Activated T-cell treated with anti-CD3 and anti-CD28 coated beads for 1 hour (primary cell): ENCODE measurements around the gene CHSY3.

Source experiments
- DNase-seq: peaks from one replicate; pipeline ENCODE4 v3.0.0-alpha.2; 2020; ENCODE audit warnings: low read depth

CHSY3 gene

DNA sequence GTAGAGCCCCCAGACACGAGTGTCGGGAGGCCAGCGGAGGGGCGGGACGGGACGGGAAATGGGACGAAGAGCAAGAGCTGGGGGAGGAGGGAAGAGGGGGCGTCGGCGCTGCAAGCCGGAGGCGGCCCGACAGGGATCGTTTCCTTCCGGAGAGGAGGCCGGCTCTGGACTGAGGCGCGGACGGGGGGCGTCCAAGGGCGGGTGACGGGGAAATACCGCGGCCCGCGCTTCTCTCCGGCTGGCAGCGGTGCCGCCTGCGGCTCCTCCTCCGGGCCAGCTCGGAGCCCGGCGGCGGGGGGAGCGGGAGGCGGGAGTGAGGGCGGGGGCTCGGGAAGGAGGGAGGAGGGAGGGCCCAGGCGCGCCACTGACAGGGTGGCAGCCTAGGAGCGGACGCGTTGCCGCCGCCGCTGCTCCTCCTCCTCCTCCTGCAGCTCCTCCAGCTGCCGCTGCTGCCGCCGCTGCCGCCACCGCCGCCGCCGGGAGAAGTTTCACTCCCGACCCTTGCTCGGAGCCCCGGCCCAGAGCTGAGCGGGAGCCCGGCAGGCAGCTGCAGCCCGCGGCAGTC, at the start of gene CHSY3:
Gene CHSY3, plus strand, starts transcription at position 364 of the 565 bp plus-strand sequence.
- no peak for DNase-seq

DNA sequence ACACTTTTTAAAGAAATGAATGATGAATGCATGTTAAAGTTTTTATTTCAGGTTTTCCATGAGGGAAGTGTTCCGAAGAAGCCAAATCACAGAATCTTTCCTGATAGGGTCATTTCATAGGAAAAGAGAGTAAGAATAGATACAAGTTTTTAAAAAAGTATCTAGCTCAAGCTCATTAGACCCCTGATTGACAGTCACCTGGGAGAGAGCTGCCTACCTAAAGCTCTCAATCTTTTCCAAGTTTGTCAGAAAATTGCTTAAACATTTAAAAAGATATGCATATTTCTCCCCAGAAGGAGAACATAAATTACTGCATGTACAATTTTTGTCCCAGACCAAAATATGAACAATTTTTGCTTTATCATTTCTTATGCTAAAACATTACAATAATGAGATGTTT, 47.9 kb upstream of the CHSY3 start:
- no peak for DNase-seq

DNA sequence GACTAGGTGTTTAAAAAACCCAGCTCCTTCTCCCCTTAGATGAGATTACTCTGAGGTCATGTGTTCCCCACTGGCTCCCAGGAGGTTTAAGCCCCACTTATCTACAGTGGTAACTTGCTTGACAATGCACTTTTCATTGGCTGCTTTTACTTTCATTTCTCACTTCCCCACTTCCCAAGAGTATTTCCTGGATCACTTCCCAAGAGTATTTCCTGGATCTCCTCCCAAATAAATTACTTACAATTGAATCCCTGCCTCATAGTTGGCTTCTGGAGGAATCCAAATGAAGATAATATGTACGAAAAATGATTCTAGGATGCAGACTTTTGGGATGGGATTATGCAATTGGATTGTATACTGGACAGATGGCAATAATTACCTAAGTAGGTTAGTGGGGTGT, 47.1 kb upstream of the CHSY3 start:
- no peak for DNase-seq

DNA sequence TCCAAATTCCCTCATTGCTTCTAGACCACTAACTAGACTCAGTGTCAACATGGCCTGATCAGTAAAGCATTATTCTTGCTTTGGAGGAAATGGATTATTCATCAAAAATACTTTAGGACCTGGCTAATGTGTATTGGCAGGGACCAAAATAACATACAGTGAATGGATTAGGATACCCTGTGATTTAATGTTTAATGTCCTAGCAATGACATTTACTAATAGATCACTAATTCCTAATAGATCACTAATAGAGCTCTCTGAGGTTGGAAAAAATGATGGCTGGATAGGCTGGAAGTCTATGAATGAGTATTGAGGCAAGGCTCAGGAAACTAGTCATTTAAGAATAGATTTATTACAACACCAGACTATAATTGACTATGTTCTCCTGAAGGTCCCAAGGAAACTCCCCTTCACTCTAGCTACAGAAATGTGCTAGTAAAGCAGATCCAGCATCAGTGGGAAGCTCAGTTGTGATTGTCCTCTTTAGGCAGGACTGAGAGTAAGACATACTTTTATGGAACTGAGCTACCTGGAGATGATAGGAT, 46.1 kb upstream of the CHSY3 start:
- no peak for DNase-seq

DNA sequence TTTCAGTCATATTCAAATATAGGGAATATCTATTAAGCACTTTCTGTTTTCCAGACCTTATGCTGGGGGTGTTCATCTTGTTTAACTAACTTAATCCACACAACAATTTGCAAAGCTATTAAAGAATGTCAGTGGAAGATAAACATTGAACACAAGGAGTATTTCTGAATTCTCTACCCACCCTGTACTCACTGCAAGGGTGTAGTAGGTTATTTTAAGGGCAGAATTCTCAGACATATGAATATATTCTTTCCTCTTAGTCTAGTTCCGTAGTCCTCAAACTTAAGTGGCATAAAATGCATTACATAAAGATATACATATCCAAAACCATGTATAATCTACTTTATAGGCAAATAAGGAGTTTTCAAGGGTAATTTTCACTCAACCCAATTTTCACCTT, 19.9 kb upstream of the CHSY3 start:
- DNase-seq, result no peak

DNA sequence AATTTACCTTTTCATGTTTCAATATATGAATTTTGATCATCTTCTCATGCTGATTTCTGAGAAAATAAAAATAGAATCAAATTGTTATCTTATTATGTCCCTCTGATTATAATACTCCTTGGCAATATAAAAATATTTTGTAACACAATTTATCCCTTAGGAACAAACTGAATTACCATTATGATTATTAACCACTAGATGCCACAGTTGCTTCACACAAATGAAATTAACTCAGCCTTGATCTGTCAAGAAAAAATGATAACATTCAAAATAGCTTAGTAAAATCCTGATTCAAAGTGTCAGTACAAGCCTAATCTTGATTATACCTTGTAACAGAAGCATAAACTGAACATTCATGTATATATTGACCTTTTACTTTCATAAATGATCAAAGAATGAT, 4.8 kb upstream of the CHSY3 start:
- DNase-seq, result no peak

DNA sequence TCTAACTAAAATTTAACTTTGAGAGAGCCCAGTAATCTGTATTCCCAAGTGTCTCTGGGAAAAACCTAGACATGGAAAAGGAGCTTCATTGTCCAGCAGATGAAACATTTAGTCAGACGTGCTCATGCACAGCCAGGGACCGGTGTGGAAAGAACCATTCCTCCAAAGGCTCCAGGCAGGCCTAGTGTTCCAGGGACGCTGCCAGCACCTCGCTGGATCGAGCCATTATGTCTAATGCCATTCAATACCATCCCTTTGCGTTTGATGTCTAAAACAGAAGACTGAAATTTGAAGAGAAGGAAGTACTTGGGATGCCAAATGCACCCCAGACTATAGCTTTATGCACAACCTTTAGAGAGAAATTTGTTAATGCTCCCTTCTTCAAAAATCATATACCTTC, 1.4 kb upstream of the CHSY3 start:
- DNase-seq, result no peak

DNA sequence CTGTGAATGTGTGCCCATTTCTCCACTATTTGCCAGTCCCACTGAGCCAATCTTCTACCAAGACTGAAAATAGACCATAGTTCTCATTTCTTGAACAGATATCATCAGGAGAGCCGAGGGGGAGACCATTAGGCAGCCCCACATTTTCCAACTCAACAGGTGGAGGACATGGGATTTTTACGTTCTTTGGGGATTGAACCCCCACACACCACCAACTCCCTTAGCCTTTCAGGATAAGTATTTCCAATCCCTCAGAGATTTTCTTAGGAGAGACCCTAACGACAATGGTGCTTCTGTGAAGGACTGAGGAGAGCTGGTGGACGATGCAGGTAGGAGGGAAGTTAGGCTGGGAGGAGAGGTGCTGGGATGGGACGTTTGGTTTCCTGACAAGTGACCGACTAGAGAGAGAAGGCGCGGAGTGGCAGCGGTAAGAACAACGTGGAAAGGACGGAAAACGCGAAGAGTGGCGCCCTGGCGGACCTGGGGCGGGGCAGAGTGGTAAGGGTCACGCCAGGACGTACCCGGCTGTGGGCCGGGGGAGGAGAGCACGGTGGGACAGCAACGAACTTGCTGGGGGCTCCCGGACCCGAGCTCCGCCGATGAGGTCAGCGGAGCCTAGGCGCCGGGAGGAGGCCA, 681 bp upstream of the CHSY3 start:
- DNase-seq, result no peak

DNA sequence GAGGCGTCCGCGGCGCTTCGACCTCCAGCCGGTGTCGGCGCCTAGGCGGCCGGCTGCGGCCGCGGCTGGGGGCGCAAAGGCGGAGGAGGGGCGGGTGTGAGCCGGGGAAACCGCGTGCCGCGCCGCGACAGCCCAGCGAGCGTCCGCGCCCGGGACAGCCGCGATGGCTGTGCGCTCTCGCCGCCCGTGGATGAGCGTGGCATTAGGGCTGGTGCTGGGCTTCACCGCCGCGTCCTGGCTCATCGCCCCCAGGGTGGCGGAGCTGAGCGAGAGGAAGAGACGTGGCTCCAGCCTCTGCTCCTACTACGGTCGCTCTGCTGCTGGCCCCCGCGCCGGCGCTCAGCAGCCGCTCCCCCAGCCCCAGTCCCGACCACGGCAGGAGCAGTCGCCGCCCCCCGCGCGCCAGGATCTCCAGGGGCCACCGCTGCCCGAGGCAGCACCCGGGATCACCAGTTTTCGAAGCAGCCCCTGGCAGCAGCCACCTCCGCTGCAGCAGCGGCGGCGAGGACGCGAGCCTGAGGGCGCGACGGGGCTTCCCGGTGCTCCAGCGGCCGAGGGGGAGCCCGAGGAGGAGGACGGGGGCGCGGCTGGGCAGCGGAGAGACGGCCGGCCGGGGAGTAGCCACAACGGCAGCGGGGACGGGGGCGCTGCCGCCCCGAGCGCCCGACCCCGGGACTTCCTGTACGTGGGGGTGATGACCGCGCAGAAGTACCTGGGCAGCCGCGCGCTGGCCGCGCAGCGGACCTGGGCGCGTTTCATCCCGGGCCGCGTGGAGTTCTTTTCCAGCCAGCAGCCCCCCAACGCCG, 605 bp downstream of the CHSY3 start:
- DNase-seq, result no peak

DNA sequence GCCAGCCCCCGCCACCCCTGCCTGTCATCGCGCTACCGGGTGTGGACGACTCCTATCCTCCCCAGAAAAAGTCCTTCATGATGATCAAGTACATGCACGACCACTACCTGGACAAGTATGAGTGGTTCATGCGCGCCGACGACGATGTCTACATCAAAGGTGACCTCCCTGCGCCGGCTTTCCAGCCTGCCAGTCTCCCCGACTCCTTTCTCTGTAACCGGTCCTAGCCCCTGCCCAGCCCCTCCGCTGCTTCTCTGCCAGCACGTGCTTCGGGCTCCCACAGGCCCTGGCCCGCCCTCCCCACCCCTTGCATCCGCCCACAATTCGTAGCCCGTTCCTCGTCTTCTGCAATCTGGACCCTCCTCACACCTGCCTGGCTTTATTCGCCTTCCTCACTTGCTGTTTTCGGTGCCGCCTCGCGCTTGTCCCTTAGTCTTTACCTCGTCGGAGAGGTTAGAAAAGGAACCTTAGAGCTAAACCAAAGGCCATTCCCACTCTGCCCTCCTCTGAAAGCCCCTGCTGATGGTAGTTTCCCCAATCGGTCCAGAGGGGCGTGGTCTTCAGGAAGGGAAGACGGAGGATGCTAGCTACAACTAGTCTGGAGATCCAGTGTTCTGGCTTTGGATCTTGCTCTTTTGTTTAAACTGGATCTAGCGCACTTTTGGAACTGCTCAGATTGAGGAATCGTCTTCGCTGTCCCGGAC, 1.4 kb downstream of the CHSY3 start:
- DNase-seq, result no peak

DNA sequence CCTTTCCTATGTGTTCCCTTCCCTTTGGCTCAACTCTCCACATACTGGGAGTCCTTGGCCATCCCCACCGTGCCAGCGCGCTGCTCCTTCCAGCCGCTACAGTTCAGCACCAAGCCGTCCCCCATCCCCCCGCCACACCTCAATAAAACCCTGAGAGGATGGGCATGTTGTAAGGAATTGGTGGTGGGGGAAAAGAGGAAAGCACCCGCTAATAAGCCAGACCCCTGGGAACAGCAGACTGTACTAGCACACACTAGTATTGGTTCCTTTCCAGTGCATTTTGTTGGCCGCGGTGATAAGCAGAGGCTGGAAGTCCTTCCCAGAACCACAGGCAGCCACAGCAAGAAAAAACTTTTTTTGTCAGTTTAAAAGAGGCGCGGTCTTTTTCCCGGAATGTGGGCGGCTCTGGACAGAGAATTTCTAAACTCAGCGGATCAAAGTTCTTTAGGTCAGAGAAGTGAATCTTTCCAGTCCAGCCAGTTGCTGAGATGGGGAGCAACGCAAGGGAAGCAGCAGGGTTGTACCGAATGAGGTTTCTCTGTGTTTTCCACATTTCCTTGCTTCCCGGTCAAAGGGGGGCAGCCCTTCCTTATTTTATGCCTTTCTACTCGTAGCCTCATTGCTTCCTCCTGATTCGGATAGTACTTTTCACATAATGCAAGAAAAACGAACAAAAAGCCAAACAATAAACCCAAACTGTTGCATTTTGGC, 2.1 kb downstream of the CHSY3 start:
- no peak for DNase-seq

DNA sequence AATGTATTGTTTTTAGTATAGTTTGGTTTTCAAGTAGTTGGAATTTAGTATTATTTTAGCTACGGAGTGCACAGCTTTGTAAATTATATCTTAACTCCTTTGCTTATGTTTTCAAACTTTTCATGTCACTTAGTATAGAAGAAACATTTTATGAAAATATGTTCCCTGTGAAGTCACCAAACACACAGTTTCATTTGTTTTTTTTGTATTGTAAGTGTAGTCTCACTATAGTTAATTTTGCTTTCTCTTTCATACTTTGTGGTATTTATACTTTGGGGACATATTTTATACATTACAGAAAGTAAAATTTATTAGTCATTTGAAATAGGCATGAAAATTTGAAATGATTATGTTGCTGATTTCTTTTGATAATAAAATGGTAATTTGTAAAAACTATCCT, 5.0 kb downstream of the CHSY3 start:
- DNase-seq, result no peak

DNA sequence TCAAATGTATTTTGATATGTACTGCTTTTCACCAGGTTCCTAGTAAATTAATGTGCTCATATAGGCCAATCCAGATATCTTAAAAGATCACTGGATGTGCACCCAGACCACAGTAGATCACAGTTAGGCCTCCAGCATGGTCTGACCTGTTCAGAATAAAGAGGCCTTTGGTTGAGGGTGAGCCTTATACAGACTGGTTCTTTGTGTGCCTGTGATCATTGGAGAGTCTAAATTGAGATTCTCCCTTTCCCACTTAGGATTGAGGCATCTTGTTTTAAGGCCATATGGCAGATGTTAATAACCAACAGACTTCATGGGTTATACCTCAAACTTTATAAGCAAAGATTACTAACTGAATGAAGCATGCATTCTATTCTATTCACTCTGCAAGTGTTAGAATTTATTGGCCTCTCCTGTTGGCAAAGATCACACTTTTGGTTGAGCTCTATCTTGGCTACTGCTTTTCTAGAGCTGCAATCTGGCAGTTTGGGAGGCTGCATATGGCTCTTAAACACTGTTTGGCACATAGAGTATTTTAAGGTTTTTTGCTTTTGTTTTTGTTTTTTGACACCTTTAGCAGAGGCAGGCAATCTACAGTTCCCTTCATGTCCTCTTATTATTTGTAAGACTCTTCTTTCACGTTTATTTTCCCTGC, 8.5 kb downstream of the CHSY3 start:
- no peak for DNase-seq

DNA sequence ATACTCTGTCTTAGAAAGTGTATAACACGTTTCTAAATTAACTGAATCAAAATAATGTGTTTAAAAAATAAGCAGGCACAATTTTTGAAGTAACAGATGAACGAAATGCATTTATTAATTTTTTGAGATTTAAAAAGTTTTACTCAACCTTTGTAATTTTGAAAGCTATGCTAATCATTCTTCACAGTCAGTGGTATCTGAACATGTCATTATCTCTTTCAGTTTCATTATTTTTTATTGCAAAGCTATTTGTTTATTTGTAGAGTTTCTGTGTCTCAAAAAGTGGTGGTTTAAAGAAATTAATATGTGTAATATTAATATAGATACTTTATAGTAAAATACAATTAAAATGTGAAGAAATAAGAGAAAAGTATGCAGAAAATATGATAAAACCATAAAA, 11.2 kb downstream of the CHSY3 start:
- no peak for DNase-seq

DNA sequence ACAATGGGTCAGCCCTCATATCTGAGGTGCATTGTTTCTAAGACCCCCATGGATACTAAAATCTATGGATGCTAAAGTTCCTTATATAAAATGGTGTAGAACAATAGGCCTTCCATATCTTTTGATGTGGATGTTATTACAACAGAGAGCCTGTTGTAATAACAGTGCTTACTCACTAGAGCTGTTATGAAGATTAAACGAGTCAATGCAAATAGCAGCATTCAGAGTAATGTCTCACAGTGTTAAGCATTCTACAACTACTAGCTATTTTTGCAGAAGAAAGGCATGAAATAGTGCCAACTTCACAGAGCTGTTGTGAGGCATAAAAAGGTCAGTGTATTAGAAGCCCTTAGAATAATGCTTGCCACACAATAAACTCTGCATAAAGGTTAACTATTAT, 13.0 kb downstream of the CHSY3 start:
- no peak for DNase-seq

DNA sequence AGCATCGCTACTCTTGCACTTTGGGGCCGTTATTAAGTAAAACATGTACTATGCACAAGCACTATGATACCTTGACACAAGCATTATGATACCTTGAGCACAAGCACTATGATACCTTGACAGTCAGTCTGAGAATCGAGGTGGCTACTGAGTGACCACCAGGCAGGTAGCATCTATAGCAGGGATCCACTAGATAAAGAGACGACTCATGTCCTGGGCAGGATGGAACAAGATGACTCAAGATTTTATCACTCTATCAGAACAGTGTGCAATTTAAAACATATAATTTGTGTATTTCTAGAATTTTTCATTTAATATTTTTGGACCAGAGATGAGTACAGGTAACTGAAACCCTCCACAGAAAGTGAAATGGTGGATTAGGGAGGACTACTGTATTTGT, 16.9 kb downstream of the CHSY3 start:
- DNase-seq, result no peak

DNA sequence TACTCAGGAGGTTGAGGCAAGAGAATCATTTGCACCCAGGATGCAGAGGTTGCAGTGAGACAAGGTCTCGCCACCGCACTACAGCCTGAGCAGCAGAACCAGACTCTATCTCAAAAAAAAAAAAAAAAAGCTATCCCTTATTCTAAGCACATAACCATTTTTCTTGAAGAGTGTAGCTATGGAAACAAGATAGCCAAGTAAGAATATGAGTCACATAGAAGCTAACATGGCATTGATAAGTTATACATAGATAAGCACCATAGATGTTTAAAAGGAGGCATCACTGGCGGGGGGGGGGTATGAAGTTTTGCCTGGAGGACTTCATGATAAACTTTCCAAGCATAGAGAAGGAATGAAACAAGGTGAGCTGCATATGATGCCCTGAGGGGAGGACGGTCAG, 26.0 kb downstream of the CHSY3 start:
- no peak for DNase-seq

DNA sequence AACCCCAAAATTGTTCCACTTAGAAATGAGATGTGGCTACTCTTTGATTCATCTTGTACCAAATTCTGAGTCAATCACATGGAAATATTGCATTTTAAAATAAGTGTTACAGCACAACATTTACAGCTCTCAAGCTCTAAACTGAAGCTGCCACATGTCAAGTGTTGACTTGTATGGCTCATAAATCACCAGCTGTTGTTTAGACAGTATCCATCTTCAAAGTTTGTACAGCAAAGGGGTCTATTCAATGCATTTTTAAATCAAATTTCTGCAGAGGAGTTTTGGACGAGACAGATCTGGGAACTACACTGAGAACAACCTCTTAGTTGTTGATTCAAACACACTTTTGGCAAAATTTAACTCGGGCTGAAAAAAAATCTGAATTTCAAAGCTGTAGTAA, 31.4 kb downstream of the CHSY3 start:
- DNase-seq, result no peak

DNA sequence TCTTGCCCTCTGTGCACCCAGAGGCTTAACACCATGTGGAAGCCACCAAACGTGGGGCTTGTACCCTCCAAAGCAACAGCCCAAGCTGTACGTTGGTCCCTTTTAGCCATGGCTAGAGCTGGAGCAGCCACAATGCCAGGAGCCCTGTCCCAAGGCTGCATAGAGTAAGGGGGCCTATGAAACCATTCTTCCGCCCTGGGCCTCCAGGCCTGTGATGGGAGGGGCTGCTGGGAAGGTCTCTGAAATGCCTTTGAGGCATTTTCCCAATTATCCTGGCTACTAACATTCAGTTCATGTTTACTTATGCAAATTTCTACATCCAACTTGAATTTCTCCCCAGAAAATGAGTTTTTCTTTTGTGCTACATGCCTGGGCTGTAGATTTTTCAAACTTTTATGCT, 33.8 kb downstream of the CHSY3 start:
- DNase-seq, result no peak

DNA sequence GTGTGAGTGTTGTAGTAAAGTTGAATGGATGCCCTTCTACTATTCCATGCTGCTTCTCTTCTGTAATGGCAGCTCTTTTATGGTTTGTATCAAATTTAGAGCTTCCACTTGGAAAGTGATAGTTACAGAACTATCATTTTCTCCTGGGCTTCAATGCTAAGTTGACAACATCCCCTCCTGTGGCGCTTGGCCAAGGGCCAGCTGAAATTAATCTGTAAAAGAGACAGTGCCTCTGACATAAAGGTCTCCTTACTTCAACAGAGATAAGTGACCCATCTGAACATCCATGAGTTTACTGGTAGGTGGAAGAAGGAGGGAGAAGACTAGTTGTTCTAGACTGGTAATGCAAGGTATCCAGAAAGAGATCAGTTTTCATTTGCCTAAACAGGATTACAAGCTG, 39.7 kb downstream of the CHSY3 start:
- DNase-seq, result no peak

DNA sequence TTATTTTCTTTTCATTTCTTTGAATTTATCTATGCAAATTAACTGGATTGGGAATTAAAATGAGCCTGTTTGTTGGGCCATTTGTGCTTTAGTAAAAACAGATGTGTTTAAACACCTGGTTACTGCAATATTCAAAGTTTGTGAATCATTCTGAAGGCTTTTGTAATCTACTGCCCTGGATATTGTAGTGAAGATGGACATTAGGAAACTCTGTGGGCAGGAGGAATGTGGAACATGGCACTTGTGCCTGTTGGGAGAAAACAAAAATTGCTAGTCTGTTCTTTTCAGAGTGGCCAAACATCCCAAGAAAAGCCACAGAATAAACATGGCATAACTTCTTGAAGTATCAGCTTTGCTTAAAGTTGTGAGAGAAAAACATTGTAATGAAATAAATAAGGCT, 40.8 kb downstream of the CHSY3 start:
- no peak for DNase-seq
